ENCODE measurements around the gene SNX24. TPM values are rescaled to one million over a fixed set of nuclear protein-coding genes. Genes with fewer than 3 reads are reported as not detected.

Gene SNX24
- total RNA-seq, 1 experiment from 2014 or later, result 10.8 TPM

DNA sequence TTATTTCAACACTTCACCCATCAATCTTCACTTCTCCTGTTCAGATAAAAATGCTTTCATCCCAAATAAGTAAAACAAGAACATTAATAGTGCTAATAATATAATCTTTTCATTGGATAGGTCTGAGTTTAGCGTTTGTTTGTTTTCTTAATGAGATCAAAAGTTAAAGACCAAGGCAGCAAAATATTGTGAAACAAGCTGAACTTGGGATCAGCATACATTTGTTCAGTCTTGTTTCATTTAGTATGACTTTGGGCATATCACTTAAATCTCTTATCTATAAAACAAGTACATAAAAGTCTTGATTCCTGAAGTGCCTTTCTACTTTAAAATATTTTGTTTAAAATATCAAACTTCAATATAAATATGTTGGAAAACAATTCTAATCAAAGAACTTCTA, 13.4 kb upstream of the SNX24 start:
- ATAC-seq, result no peak
- POLR2A ChIA-PET, result interaction anchor here (0.6 kb wide), 1 partner anchor 399 kb away, joined by 3 read pairs; no protein-coding TSS in a partner anchor
- RAD21 ChIA-PET (ENCODE audit: low non-redundant PET in 1 of 2, low total read pairs in 2 of 2, uncharacterized antibody in 2 of 2, unreplicated experiment in 2 of 2), result no interaction called here
- intact Hi-C loops (cut with micrococcal nuclease), result no loop called here
- Histone ChIP-seq H4K20me1 (ENCODE audit: insufficient read depth) (no peaks in the 10 kb centered on the region), H3K27ac (ENCODE audit: low read depth, low read length) (no peak overlapping the region), H3K36me3 (ENCODE audit: control insufficient read depth in 1 of 2, insufficient read depth in 2 of 2, low read length in 2 of 2) (peaks cover 0 to 11% of the 10 kb centered on the region in 2 experiments; a peak in 2 of 4 replicates), H3K9me3 (ENCODE audit: control insufficient read depth in 1 of 2, insufficient read depth in 1 of 2, low read depth in 1 of 2, low read length in 2 of 2) (no peaks in the 10 kb centered on the region), H3K79me2 (ENCODE audit: insufficient read depth, low read length) (no peaks in the 10 kb centered on the region), H3K9me2 (ENCODE audit: insufficient read depth) (no peaks in the 10 kb centered on the region), H3K4me3 (replicated peaks in 1 of 2; ENCODE audit: low read depth in 1 of 2, low read length in 2 of 2) (no peak overlapping the region), H3K27me3 (ENCODE audit: insufficient read depth, low read length) (no peaks in the 10 kb centered on the region), H3K4me1 (ENCODE audit: control insufficient read depth in 1 of 2, insufficient read depth in 2 of 2, low read length in 2 of 2) (no peaks in the 10 kb centered on the region), H3K4me2 (ENCODE audit: low read length) (no peak overlapping the region), H3K9ac (ENCODE audit: low read length) (no peak overlapping the region), H2AFZ (ENCODE audit: low read depth, low read length, poor library complexity, severe bottlenecking) (no peak overlapping the region)
- TF ChIP-seq ZNF274 (IDR thresholded peaks at IDR 0.05; ENCODE audit: low read depth, low read length) (no peak), POLR2AphosphoS5 (IDR thresholded peaks at IDR 0.05; ENCODE audit: low read depth, low read length) (no peak), POLR2A (IDR thresholded peaks at IDR 0.05; ENCODE audit: borderline replicate concordance, extremely low read depth, insufficient read depth, insufficient read length) (no peak), YY1 (IDR thresholded peaks at IDR 0.05; ENCODE audit: extremely low read depth, insufficient replicate concordance, low read depth, low read length) (no peak), SP1 (IDR thresholded peaks at IDR 0.05; ENCODE audit: low read depth) (no peak), ZFX (IDR thresholded peaks at IDR 0.05) (no peak), FOSL1 (IDR thresholded peaks at IDR 0.05; ENCODE audit: low read depth) (no peak), EGR1 (IDR thresholded peaks at IDR 0.05; ENCODE audit: low read depth) (no peak), TCF7L2 (IDR thresholded peaks at IDR 0.05; ENCODE audit: borderline replicate concordance, extremely low read depth, insufficient read depth, insufficient read length) (no peak), SIN3A (IDR thresholded peaks at IDR 0.05; ENCODE audit: low read depth) (no peak), SRF (IDR thresholded peaks at IDR 0.05; ENCODE audit: low read depth) (no peak), EZH2phosphoT487 (IDR thresholded peaks at IDR 0.05; ENCODE audit: borderline replicate concordance) (no peak), RAD21 (IDR thresholded peaks at IDR 0.05; ENCODE audit: low read depth) (no peak), CBX3 (IDR thresholded peaks at IDR 0.05; ENCODE audit: low read depth) (no peak), CEBPB (IDR thresholded peaks at IDR 0.05; ENCODE audit: low read depth) (no peak)
- TF ChIP-seq, protein P1, sequence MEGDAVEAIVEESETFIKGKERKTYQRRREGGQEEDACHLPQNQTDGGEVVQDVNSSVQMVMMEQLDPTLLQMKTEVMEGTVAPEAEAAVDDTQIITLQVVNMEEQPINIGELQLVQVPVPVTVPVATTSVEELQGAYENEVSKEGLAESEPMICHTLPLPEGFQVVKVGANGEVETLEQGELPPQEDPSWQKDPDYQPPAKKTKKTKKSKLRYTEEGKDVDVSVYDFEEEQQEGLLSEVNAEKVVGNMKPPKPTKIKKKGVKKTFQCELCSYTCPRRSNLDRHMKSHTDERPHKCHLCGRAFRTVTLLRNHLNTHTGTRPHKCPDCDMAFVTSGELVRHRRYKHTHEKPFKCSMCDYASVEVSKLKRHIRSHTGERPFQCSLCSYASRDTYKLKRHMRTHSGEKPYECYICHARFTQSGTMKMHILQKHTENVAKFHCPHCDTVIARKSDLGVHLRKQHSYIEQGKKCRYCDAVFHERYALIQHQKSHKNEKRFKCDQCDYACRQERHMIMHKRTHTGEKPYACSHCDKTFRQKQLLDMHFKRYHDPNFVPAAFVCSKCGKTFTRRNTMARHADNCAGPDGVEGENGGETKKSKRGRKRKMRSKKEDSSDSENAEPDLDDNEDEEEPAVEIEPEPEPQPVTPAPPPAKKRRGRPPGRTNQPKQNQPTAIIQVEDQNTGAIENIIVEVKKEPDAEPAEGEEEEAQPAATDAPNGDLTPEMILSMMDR (IDR thresholded peaks at IDR 0.05 in 2 of 3, conservative IDR thresholded peaks at IDR 0.05 in 1 of 3; ENCODE audit: borderline replicate concordance in 1 of 3, insufficient read depth in 1 of 3, low read depth in 2 of 3, low read length in 2 of 3), result no peak
- TF ChIP-seq, protein P2, sequence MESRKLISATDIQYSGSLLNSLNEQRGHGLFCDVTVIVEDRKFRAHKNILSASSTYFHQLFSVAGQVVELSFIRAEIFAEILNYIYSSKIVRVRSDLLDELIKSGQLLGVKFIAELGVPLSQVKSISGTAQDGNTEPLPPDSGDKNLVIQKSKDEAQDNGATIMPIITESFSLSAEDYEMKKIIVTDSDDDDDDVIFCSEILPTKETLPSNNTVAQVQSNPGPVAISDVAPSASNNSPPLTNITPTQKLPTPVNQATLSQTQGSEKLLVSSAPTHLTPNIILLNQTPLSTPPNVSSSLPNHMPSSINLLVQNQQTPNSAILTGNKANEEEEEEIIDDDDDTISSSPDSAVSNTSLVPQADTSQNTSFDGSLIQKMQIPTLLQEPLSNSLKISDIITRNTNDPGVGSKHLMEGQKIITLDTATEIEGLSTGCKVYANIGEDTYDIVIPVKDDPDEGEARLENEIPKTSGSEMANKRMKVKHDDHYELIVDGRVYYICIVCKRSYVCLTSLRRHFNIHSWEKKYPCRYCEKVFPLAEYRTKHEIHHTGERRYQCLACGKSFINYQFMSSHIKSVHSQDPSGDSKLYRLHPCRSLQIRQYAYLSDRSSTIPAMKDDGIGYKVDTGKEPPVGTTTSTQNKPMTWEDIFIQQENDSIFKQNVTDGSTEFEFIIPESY (IDR thresholded peaks at IDR 0.05; ENCODE audit: extremely low read depth, insufficient replicate concordance, low read length), result no peak
- TF ChIP-seq, protein P3, sequence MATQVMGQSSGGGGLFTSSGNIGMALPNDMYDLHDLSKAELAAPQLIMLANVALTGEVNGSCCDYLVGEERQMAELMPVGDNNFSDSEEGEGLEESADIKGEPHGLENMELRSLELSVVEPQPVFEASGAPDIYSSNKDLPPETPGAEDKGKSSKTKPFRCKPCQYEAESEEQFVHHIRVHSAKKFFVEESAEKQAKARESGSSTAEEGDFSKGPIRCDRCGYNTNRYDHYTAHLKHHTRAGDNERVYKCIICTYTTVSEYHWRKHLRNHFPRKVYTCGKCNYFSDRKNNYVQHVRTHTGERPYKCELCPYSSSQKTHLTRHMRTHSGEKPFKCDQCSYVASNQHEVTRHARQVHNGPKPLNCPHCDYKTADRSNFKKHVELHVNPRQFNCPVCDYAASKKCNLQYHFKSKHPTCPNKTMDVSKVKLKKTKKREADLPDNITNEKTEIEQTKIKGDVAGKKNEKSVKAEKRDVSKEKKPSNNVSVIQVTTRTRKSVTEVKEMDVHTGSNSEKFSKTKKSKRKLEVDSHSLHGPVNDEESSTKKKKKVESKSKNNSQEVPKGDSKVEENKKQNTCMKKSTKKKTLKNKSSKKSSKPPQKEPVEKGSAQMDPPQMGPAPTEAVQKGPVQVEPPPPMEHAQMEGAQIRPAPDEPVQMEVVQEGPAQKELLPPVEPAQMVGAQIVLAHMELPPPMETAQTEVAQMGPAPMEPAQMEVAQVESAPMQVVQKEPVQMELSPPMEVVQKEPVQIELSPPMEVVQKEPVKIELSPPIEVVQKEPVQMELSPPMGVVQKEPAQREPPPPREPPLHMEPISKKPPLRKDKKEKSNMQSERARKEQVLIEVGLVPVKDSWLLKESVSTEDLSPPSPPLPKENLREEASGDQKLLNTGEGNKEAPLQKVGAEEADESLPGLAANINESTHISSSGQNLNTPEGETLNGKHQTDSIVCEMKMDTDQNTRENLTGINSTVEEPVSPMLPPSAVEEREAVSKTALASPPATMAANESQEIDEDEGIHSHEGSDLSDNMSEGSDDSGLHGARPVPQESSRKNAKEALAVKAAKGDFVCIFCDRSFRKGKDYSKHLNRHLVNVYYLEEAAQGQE (IDR thresholded peaks at IDR 0.05; ENCODE audit: low read depth), result no peak
- TF ChIP-seq, protein P4, sequence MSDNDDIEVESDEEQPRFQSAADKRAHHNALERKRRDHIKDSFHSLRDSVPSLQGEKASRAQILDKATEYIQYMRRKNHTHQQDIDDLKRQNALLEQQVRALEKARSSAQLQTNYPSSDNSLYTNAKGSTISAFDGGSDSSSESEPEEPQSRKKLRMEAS (IDR thresholded peaks at IDR 0.05), result no peak
- TF ChIP-seq, protein P5, sequence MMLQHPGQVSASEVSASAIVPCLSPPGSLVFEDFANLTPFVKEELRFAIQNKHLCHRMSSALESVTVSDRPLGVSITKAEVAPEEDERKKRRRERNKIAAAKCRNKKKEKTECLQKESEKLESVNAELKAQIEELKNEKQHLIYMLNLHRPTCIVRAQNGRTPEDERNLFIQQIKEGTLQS (IDR thresholded peaks at IDR 0.05), result no peak
- DNase-seq (ENCODE audit: low read depth, low spot score), result no peak
- CTCF ChIA-PET, result no interaction called here
- no TSS peak for BruUV-seq (replicated peaks)
